ENCODE results near the gene ZEB1. TPM values are rescaled to one million over a fixed set of nuclear protein-coding genes. Genes with fewer than 3 reads are reported as not detected.

Gene ZEB1
- total RNA-seq, 6 experiments from 2014 or later: 46.2 to 59.5 (median 53.2) TPM

GRCh38 chr10:31291123-31291522 lies 27.9 kb upstream of the ZEB1 start:
- Mint-ChIP-seq H3K4me1 (ENCODE audit: low read depth) (peaks cover 41% of the 10 kb centered on the region), H3K27me3 (ENCODE audit: insufficient read depth) (no peaks in the 10 kb centered on the region), H3K9me3 (no peaks in the 10 kb centered on the region), H3K27ac (no peak overlapping the region), H3K36me3 (ENCODE audit: low read depth) (no peaks in the 10 kb centered on the region), H3K4me3 (no peak overlapping the region)
- DNase-seq: no peak
- TF ChIP-seq CTCF (IDR thresholded peaks at IDR 0.05): no peak

GRCh38 chr10:31294558-31294957 lies 24.5 kb upstream of the ZEB1 start:
- Mint-ChIP-seq H3K4me3 (no peak overlapping the region), H3K27me3 (ENCODE audit: insufficient read depth) (no peaks in the 10 kb centered on the region), H3K27ac (no peak overlapping the region), H3K36me3 (ENCODE audit: low read depth) (0 out of 2 replicates have a peak, but pooled peaks cover 4% of the 10 kb centered on the region), H3K9me3 (no peaks in the 10 kb centered on the region), H3K4me1 (ENCODE audit: low read depth) (peaks cover 42% of the 10 kb centered on the region)
- DNase-seq: no peak
- no peak for TF ChIP-seq CTCF (IDR thresholded peaks at IDR 0.05)

GRCh38 chr10:31296754-31297153 lies 22.3 kb upstream of the ZEB1 start:
- Mint-ChIP-seq H3K27ac (no peak overlapping the region), H3K27me3 (ENCODE audit: insufficient read depth) (no peaks in the 10 kb centered on the region), H3K4me3 (no peak overlapping the region), H3K36me3 (ENCODE audit: low read depth) (0 out of 2 replicates have a peak, but pooled peaks cover 4% of the 10 kb centered on the region), H3K9me3 (no peaks in the 10 kb centered on the region), H3K4me1 (ENCODE audit: low read depth) (peaks cover 22% of the 10 kb centered on the region)
- peak; percentile 25 for DNase-seq
- TF ChIP-seq CTCF (IDR thresholded peaks at IDR 0.05): no peak

- Mint-ChIP-seq H3K4me3 (no peak overlapping the region), H3K9me3 (no peaks in the 10 kb centered on the region), H3K4me1 (ENCODE audit: low read depth) (peaks cover 19% of the 10 kb centered on the region), H3K27me3 (ENCODE audit: insufficient read depth) (no peaks in the 10 kb centered on the region), H3K27ac (peak overlapping the region; percentile 51; the same call in 1 of the 2 replicates), H3K36me3 (ENCODE audit: low read depth) (0 out of 2 replicates have a peak, but pooled peaks cover 4% of the 10 kb centered on the region)
- DNase-seq: no peak
- no peak for TF ChIP-seq CTCF (IDR thresholded peaks at IDR 0.05)
These were observed 19.9 kb upstream of the ZEB1 start for GRCh38 chr10:31299119-31299518.

- no peaks in the 10 kb centered on the region for H3K36me3 Mint-ChIP-seq (ENCODE audit: low read depth)
- H3K9me3 Mint-ChIP-seq: no peaks in the 10 kb centered on the region
- no peak overlapping the region for H3K27ac Mint-ChIP-seq
- DNase-seq: no peak
- no peak overlapping the region for H3K4me3 Mint-ChIP-seq
- H3K4me1 Mint-ChIP-seq (ENCODE audit: low read depth): peaks cover 15% of the 10 kb centered on the region
- no peak for TF ChIP-seq CTCF (IDR thresholded peaks at IDR 0.05)
- H3K27me3 Mint-ChIP-seq (ENCODE audit: insufficient read depth): no peaks in the 10 kb centered on the region
These were observed 15.8 kb upstream of the ZEB1 start for GRCh38 chr10:31303212-31303611.
